Activated CD4-positive, alpha-beta T cell treated with anti-CD3 and anti-CD28 coated beads, Interleukin-2, Interleukin-6, amounts not matched to agents 100 ng/mL and 50 ng/mL, durations not matched to agents 16 hours and 8 hours (primary cell): ENCODE data around the gene SMC3.
"Not testable (repeated sequence)": the region's sequence is repeated elsewhere in the genome, so short reads cannot be mapped to it uniquely, and the experiment has no call there.

Experiments used
- DNase-seq: peaks from one replicate; pipeline ENCODE4 v3.0.0-alpha.2; 2020

The SMC3 gene

GRCh38 chr10:110597476-110597875, 30.0 kb downstream of the SMC3 start:
- DNase-seq, result no peak

GRCh38 chr10:110600487-110601101, 33.1 kb downstream of the SMC3 start:
- peak; percentile 65 for DNase-seq

- DNase-seq, result no peak
Observed at GRCh38 chr10:110601581-110601980, 34.1 kb downstream of the SMC3 start.

- DNase-seq, result no peak
Observed at GRCh38 chr10:110608087-110608486, 40.6 kb downstream of the SMC3 start.

- no peak for DNase-seq
Observed at GRCh38 chr10:110609605-110610004, 42.1 kb downstream of the SMC3 start.

GRCh38 chr10:110610308-110610774, 42.8 kb downstream of the SMC3 start:
- DNase-seq, result peak; percentile 77

- DNase-seq, result not testable (repeated sequence)
Observed at GRCh38 chr10:110610781-110611180, 43.3 kb downstream of the SMC3 start.

- peak; percentile 38 for DNase-seq
Observed at GRCh38 chr10:110612087-110612486, 44.6 kb downstream of the SMC3 start.

- no peak for DNase-seq
Observed at GRCh38 chr10:110612629-110613028, 45.1 kb downstream of the SMC3 start.

GRCh38 chr10:110613341-110613995, 46.0 kb downstream of the SMC3 start:
- peak; percentile 51 for DNase-seq

- DNase-seq, result peak; percentile 77
Observed at GRCh38 chr10:110613996-110614495, 46.6 kb downstream of the SMC3 start.

GRCh38 chr10:110615057-110615747, 47.7 kb downstream of the SMC3 start:
- no peak for DNase-seq

- DNase-seq, result no peak
Observed at GRCh38 chr10:110616493-110617033, 49.1 kb downstream of the SMC3 start.

- no peak for DNase-seq
Observed at GRCh38 chr10:110617425-110618229, 50.1 kb downstream of the SMC3 start.

- DNase-seq, result peak; percentile 28
Observed at GRCh38 chr10:110618230-110618610, 50.7 kb downstream of the SMC3 start.

GRCh38 chr10:110619514-110620397, 52.3 kb downstream of the SMC3 start:
- DNase-seq, result no peak

- no peak for DNase-seq
Observed at GRCh38 chr10:110620398-110620719, 52.9 kb downstream of the SMC3 start.

GRCh38 chr10:110623316-110623715, 55.8 kb downstream of the SMC3 start:
- DNase-seq, result not testable (repeated sequence)

- no peak for DNase-seq
Observed at GRCh38 chr10:110625356-110625894, 57.9 kb downstream of the SMC3 start.

- no peak for DNase-seq
Observed at GRCh38 chr10:110625951-110626855, 58.7 kb downstream of the SMC3 start.
